Measurements from ENCODE around the gene NFX1. TPM values are rescaled to one million over a fixed set of nuclear protein-coding genes. Genes with fewer than 3 reads are reported as not detected.

Gene NFX1
- total and polyA plus RNA-seq, 4 donors: 13.7 to 27.9 (median 14.6) TPM

- Histone ChIP-seq H3K36me3 (ENCODE audit: control insufficient read depth in 4 of 4, insufficient read depth in 3 of 4, low read depth in 1 of 4, low read length in 3 of 4) (peaks cover 0 to 2% (median 1%) of the 10 kb centered on the region in 4 donors), H3K4me1 (ENCODE audit: control insufficient read depth in 4 of 4, insufficient read depth in 4 of 4, low read length in 3 of 4) (no peaks in the 10 kb centered on the region), H3K9ac (ENCODE audit: low read depth in 1 of 2, low read length in 2 of 2) (no peak overlapping the region), H3K9me3 (ENCODE audit: control insufficient read depth in 4 of 4, low read length in 3 of 4) (no peaks in the 10 kb centered on the region), H3K27me3 (ENCODE audit: control insufficient read depth in 4 of 4, insufficient read depth in 4 of 4, low read length in 3 of 4) (no peaks in the 10 kb centered on the region), H3K27ac (ENCODE audit: low read depth in 1 of 2, low read length in 2 of 2) (no peak overlapping the region), H3K4me3 (ENCODE audit: low read depth in 1 of 3, low read length in 3 of 3) (no peak overlapping the region)
- DNase-seq (ENCODE audit: low spot score): no peak
- TF ChIP-seq GABPA (IDR thresholded peaks at IDR 0.05 in 1 of 2, conservative IDR thresholded peaks at IDR 0.05 in 1 of 2) (no peak), EGR1 (IDR thresholded peaks at IDR 0.05; ENCODE audit: low read depth in 2 of 2) (no peak), YY1 (IDR thresholded peaks at IDR 0.05) (no peak), MAX (IDR thresholded peaks at IDR 0.05) (no peak), HNF4A (conservative IDR thresholded peaks at IDR 0.05) (no peak), HNF4G (IDR thresholded peaks at IDR 0.05) (no peak), JUND (IDR thresholded peaks at IDR 0.05) (no peak), FOXA2 (IDR thresholded peaks at IDR 0.05) (no peak), RAD21 (IDR thresholded peaks at IDR 0.05) (no peak), FOXA1 (IDR thresholded peaks at IDR 0.05) (no peak), ATF3 (IDR thresholded peaks at IDR 0.05) (no peak), SP1 (IDR thresholded peaks at IDR 0.05) (no peak), RXRA (IDR thresholded peaks at IDR 0.05) (no peak), ZBTB33 (IDR thresholded peaks at IDR 0.05) (no peak), NR2F2 (IDR thresholded peaks at IDR 0.05) (no peak), REST (IDR thresholded peaks at IDR 0.05) (no peak), TAF1 (conservative IDR thresholded peaks at IDR 0.05) (no peak), CTCF (IDR thresholded peaks at IDR 0.05; ENCODE audit: low read depth, low read length, missing input control) (no peak)
- WGBS: 94% methylated on average over 5 of the region's 5 CpGs
Observed at GRCh38 chr9:33380390-33381094, 90.2 kb downstream of the NFX1 start.

Measured in liver (tissue), 9 donors.